GM19372 (cell line): ENCODE results near the gene GCSAM.
"Not testable (repeated sequence)": the region's sequence is repeated elsewhere in the genome, so short reads cannot be mapped to it uniquely, and the experiment has no call there.

Source experiments
- ATAC-seq: cut with Tn5 transposase; IDR thresholded peaks from one replicate; pipeline ENCODE4 v1.9.1; 2021; ENCODE audit warnings: mild to moderate bottlenecking, low read depth, moderate library complexity; ENCODE audit not compliant: unreplicated experiment

The GCSAM gene

DNA sequence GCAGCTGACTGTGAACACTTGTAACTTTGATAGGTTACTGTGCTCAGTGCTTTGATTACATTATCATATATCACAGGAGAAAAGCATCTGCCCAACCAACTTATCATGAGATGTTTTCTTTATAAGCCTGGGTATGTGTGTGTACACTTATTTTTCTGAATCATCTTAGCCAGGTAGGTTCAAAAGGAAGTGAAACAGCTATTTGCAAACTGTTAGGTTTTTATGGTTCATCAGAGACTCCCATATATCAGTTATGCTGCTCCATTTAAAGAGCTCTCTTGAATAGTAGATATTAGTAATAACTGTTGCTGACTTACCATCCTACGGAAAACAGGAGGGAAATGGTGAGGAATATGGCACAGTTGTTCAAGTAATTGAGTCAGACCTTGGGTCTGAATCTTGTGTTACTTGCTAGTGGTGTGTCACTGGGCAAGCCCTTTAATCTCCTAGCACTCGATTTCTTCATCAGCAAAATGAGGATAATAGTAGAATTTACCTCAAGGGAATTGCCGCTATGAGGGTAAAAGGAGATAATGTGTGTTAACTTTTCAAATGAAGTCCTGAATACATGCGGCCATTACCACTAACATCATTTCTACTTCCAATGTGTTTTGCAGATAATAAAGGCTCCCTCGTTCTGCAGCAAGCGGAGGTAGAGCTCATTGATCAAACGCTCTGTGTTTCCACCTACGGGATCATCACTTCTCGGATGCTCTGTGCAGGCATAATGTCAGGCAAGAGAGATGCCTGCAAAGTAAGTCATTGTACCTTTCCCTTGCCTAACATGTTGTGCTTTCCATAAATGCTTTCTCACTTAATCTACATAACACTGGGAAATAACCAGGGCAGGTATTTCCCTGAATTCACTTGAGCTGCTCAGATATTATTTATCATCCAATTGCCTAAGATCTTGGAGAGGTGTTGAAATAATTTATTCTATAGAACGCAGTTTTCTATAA is 54.6 kb downstream of the GCSAM start:
- ATAC-seq, result no peak

DNA sequence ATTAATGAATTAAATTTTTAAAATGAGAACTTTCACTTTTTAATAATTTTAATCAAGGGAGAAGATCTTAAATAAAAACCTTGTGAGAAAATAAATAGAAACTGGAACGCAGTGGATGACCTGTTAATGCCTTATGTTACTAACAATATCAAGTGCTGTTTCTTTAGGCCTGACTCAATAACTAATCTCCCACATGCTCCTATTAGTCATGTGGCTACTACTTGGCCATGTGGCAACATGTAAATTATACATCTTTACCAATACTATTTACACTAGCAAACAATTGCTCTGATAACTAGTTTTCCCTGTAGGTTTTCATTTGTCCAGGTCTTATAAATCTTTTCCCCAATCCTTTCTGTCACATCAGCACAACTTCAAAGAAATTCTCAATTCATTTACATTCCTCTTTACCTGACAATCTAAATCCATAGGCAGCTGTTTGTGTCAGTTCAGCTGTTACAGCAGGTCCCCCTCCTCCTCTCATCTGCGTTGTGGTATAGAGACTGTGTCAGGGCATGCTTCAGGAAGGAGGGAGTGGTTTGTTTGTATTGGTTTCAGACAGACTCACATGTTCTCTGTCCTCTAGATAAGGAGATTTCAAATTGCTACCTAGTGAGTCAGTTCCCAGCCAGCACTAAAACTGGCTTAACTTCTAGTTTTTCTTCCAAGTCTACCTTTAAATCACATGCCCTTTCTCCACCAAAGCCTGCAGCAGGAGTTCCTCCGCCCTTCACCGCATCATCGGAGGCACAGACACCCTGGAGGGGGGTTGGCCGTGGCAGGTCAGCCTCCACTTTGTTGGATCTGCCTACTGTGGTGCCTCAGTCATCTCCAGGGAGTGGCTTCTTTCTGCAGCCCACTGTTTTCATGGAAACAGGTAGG is 58.2 kb downstream of the GCSAM start:
- peak; percentile 89 for ATAC-seq

DNA sequence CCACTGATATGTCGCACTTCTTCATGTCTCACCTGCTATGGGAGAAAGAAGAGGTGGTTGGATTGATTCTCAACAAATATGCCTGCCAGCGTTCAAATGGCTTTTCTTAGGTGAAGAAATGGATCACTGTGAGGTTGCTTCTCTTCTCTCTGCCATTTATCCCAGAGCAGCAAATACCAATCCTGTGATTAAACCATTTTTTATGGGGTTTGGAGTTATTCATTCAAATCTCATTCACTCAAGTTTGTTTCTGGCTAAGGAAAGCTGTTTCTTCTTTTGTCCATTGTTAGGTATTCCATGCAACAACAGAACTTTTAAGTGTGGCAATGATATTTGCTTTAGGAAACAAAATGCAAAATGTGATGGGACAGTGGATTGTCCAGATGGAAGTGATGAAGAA is 59.0 kb downstream of the GCSAM start:
- no peak for ATAC-seq

DNA sequence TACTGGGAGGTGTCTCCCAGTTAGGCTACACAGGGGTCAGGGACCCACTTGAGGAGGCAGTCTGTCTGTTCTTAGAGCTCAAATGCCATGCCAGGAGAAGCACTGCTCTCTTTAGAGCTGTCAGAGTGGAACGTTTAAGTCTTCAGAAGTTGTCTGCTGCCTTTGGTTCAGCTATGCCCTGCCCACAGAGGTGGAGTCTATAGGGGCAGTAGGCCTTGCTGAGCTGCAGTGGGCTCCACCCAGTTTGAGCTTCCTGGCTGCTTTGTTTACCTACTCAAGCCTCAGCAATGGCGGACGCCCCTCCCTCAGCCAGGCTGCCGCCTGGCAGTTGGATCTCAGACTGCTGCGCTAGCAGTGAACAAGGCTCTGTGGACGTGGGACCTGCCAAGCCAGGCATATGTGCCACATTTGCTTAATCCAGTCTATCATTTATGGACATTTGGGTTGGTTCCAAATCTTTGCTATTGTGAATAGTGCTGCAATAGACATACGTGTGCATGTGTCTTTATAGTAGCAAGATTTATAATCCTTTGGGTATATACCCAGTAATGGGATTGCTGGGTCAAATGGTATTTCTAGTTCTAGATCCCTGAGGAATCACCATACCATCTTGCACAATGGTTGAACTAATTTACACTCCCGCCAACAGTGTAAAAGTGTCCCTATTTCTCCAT is 60.5 kb downstream of the GCSAM start:
- not testable (repeated sequence) for ATAC-seq
